Activated CD4-positive, alpha-beta T cell treated with anti-CD3 and anti-CD28 coated beads, Interleukin-2, Interleukin-4, amounts not matched to agents 100 ng/mL and 50 ng/mL, durations not matched to agents 16 hours and 8 hours (primary cell): Measurements from ENCODE around the gene SAP30BP.
A peak's percentile ranks its signal among the peaks of the same experiment; 100 is the strongest.

Source experiments
- DNase-seq: peaks from one replicate; pipeline ENCODE4 v3.0.0-alpha.2; 2020; ENCODE audit warnings: low spot score

SAP30BP gene

DNA sequence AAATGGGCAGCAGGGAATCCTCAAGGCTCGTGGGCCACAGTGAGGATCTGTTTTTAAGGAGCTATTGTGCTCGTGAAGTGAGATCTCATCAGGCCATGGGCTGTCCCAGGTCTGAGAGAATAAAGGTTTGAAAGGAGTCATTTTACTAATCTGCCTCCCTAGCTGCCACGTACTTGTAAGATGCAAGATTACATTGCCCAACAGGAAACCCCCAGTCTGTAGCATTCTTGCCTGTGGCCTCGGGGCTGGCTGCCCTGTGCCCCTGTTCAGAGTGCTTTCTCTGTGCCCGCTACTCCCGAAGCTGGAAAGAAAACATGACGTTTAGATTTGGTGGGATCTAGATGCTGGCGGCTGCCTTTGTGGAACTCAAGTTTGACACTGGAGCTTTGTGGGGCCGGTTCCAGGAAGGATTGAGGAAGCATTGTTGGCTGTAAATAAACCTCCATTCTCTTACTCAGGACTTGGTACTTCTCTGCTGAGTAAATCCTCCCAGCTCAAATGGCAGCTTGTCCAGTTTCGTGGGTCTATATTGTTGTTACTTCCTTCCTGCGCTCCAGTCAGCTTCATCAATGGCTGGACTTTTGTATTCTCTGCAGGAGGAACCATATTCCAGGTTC, 21.2 kb downstream of the SAP30BP start:
- peak; percentile 27 for DNase-seq

GRCh38 chr17:75689441-75689873, 22.3 kb downstream of the SAP30BP start:
- peak; percentile 45 for DNase-seq

GRCh38 chr17:75691371-75691791, 24.2 kb downstream of the SAP30BP start:
- DNase-seq = peak; percentile 61

DNA sequence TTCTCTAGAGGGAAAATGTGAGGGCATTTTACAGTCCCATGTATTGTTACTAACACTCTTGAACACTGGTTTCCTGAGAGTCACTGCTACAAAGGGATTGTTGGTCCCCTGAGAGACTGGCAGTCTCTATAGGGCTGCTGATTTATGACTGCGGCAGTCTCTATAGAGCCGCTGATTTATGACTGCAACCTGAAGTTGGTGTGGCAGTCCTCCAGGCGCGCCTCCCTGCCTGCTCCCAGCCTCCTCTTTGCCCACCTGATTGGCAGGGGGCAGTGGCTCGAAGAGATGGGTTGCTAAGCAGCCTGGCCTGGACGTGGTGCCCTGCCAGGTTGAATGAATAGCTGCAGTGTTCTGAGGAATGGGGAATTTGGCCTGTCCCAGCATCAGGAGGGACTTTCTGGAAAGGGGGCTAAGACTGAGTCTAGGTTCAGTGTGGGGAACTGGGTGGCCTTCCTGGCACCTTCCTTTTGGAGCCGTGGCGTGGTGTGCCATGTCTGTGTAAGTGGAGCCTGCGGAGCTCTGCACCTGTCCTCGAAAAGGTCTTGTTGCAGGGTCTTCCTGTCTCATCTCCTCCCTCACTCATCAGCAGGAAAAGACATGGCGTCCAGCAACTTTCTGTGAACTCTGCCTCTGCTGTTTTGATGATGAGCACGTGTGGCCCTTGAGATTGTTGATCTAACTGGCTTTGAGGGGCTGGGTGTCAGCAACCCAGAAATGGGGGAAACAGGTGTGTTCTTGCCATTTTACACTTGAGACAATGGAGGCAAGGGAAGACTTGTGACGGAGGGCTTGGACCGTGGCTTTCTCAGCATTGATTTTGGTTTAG, 24.9 kb downstream of the SAP30BP start:
- DNase-seq = no peak

DNA sequence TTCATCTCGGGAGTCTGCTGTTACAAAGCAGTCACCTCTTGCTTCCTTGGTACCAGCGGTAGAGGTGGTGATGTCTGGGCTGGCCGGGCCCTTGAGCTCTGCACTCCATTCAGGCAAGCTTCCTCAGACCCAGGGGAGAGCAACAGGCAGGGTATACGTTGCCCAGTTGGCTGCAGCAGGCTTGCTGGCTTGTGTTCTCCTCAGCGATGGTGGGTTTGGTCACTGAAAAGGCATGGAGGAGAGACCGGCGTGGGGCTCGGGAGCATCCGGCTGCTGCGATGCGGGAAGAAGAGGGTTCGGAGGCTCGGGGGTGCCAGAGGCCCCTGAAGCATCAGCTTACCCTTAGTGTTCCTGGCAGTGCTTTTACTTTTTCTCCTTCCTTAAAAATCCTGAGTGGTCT, 25.8 kb downstream of the SAP30BP start:
- DNase-seq = no peak

GRCh38 chr17:75693500-75694481, 26.7 kb downstream of the SAP30BP start:
- DNase-seq = no peak

- DNase-seq = no peak
Measured at GRCh38 chr17:75694536-75694935, 27.4 kb downstream of the SAP30BP start.

DNA sequence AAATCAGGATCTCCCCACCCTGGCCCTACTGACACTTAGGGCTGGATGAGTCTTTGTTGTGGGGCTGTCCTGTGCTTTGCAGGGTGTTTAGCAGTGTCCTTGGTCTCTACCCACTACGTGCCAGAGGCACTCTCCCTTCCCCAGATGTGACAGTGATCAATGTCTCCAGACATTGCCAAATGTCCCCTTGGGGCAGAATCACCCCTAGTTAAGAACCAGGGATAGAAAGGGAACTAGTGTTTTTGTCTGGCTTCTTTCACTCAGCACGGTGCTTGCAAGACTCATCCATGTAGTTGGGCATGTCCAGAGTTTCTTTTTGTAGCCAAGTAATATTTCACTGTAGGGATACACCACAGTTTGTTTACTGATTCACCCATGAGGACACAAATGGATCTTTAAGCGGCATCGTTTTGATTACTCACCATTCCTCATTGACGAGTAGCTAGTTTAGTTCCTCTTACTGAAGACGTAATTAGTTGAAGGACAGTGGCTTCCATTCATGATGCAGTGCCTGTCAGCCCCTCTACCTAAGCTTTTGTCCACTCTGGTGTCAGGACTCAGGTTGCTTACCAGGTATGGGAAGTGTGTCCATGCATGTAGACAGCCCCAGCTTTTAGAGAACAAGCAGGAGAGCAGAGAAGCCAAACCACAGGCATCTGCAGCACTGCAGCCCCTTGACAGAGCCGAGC, 28.1 kb downstream of the SAP30BP start:
- DNase-seq = no peak

GRCh38 chr17:75695830-75696271, 28.7 kb downstream of the SAP30BP start:
- no peak for DNase-seq

- DNase-seq = no peak
Measured at GRCh38 chr17:75697651-75698291, 30.6 kb downstream of the SAP30BP start.

- DNase-seq = no peak
Measured at GRCh38 chr17:75698659-75699058, 31.5 kb downstream of the SAP30BP start.

- DNase-seq = no peak
Measured at GRCh38 chr17:75701288-75701687, 34.1 kb downstream of the SAP30BP start.

DNA sequence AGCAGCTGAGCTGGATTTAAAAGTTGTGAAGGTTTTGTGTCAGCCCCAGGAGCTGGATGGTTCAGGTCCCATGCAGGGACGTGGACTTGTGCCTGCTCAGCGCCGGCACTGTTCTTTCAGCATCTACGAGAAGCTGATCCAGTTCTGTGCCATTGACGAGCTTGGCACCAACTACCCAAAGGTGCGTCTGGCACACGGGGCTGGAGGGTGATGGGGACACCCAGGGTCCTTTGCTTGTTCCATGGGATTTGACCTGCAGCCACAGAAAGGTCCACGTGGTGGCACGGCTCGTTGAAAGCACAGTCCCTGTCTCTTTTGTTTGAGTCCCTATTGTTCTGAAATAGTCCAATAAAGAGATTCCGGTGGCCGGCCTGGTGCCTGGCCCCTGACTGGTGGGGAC, 36.1 kb downstream of the SAP30BP start:
- no peak for DNase-seq

- DNase-seq = no peak
Measured at GRCh38 chr17:75703591-75703990, 36.5 kb downstream of the SAP30BP start.

DNA sequence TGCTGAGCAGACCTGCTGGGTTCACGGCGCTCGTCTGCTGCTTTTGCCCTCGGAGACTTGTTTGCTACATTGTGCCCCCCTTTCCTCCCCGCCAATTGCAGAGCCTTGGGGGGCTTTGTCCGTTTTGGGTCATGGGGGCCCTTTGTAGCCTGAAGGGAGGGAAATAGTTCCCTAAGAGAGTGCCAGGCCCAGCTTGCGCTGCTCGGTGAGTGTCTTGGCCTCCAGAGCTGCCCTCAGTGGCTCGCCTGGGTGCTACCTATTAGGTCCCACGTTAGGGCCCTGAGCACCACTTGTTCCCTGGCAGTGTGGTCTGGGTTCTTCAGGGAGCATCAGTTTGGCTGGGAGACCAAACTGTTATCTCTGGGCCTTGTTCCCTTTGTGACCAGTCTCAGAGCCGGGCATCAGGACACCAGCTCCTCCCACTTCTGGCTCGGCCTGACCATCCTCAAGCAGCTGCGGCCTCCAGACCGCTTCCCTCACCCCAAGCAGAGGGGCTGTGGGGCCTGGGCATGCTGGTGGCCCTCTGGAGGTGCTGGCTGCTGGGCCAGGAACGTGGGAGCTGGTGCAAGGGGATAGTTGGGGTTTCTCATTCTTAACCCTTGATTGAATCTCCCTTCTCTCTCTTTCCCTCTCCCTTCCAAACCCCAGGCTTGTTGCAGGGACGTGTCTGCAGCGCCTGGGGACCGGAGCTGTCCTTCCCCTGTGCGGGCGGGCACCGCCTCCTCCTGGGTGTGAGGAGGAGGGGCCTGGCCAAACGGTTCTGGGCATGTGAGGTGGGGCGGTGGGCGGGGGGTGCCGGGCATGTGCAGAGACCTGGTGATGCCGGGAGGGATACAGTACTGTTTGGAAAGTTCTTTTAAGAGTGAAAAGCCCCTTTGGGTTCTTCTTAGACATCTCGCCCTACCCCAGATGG, 38.1 kb downstream of the SAP30BP start:
- DNase-seq = no peak

DNA sequence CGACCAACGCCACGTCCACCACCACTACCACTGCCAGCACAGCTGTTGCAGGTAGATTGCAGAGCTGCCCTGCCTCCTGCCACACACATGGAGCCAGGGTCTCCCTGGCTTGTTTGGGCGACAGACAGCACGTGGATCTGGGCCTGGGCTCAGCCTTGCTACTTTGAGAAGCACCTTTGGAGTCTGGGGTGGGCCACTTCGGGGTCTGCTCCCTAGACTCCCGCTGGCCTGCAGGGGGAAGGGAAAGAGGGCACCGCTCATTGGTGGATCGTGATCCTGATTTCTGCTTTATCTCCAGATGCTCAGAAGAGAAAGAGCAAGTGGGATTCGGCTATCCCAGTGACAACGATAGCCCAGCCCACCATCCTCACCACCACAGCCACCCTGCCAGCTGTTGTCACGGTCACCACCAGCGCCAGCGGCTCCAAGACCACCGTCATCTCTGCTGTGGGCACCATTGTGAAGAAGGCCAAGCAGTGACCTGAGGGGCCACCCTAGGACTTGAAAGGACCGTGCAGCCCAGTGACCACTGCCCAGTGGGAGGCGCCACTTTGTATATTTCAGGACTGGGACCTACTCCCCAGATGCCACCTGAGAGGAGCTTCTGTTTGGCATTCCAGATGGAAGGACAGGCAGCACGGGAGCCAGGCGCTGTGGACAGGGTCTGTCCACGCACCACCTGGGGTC, 39.0 kb downstream of the SAP30BP start:
- no peak for DNase-seq

DNA sequence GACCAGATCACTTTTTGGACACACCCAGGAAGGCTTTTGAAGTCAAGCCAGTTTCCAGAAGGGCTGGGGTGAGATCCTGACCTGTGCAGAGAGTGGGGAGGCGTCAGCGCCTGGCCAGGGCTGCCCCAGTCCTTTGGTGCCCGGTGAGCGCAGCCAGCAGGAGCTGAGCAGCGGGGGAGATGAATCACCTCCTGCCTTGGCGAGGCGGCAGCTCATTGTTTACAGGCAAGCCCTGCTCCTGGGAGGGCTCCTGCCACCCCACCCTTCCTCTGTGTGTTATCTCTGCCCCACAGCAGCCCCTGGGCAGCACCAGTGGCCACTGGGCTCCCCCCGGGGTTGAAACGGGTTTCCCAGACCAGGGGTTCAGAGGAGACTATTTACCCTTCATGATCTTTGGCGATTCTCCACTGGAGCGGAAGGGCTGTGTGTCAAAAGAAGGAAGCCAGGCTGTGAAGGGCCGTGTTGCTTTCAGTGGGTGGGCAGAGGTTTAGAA, 40.0 kb downstream of the SAP30BP start:
- no peak for DNase-seq

GRCh38 chr17:75712446-75712845, 45.3 kb downstream of the SAP30BP start:
- DNase-seq = no peak

GRCh38 chr17:75719732-75720131, 52.6 kb downstream of the SAP30BP start:
- DNase-seq = no peak
